HepG2 (cell line): ENCODE results near the gene HDAC10. TPM values are rescaled to one million over a fixed set of nuclear protein-coding genes. Genes with fewer than 3 reads are reported as not detected.
A peak's percentile ranks its signal among the peaks of the same experiment; 100 is the strongest.

Source experiments
- ATAC-seq: fragments of 200-7000 bp; cut with Tn5 transposase; 3 replicates; pipeline ENCODE4 v1.9.1; 2020; ENCODE audit warnings: mild to moderate bottlenecking, moderate library complexity
- BruUV-seq: library from RNA; stranded (reverse); fragments of 400-500 nt; replicated peaks from 2 replicates; lab custom pipeline; 2021; lab: Mats Ljungman, UMichigan
- CTCF ChIA-PET: fragments of 300-600 bp; formaldehyde crosslinking; extraction: SDS; loops from one replicate; lab custom pipeline; 2021; ENCODE audit warnings: low total read pairs, inconsistent platforms, low intra/inter-chr PET ratio; lab: Yijun Ruan, JAX
- POLR2A ChIA-PET: fragments of 350-600 bp; sonication (Branson Sonifier 250); formaldehyde crosslinking; loops from one replicate; lab custom pipeline; 2020; ENCODE audit warnings: antibody characterized with exemption, inconsistent platforms; lab: Yijun Ruan, JAX
- DNase-seq: peaks from one replicate; pipeline ENCODE4 v3.0.0-alpha.2; 2015; ENCODE audit warnings: low spot score
- FAIRE-seq: peaks from 3 replicates; lab custom pipeline; 2011; peaks lifted over from hg19 to GRCh38; lab: Jason Lieb, UNC
- H2AFZ ChIP-seq: one replicate; pipeline ENCODE4 v1.6.1; 2011; ENCODE audit warnings: low read length, inconsistent platforms
- H3K27ac ChIP-seq: fragments of 300-600 bp; 3 replicates; pipeline ENCODE4 v1.8.0; 2011; ENCODE audit warnings: mixed run types, mild to moderate bottlenecking, mixed read lengths, low read length, inconsistent platforms; ENCODE audit not compliant: insufficient read depth; ENCODE audit errors: extremely low read length
- H3K27me3 ChIP-seq, 2 experiments: fragments of 200-600 bp in 1 of 2; 2 replicates in 1 of 2; 3 replicates in 1 of 2; pipeline versions ENCODE4 v1.6.0 to v1.8.0; 2011; ENCODE audit warnings: low read length in 2 of 2, mild to moderate bottlenecking in 2 of 2, moderate library complexity in 2 of 2, inconsistent platforms in 1 of 2; ENCODE audit not compliant: insufficient read depth in 2 of 2, control insufficient read depth in 1 of 2
- H3K36me3 ChIP-seq, 2 experiments: fragments of 200-600 bp in 1 of 2; replicated peaks in 1 of 2; 2 replicates in 1 of 2; 3 replicates in 1 of 2; pipeline versions ENCODE4 v1.5.1 to v1.8.0; 2011; ENCODE audit warnings: low read length in 2 of 2, inconsistent platforms in 1 of 2; ENCODE audit not compliant: insufficient read depth in 2 of 2, control insufficient read depth in 1 of 2
- H3K4me1 ChIP-seq: 2 replicates; pipeline ENCODE4 v1.5.1; 2012; ENCODE audit warnings: low read length, inconsistent platforms; ENCODE audit not compliant: insufficient read depth
- H3K4me2 ChIP-seq: 2 replicates; pipeline ENCODE4 v1.6.0; 2011; ENCODE audit warnings: low read depth, low read length, inconsistent platforms
- H3K4me3 ChIP-seq, 3 experiments: fragments of 200-600 bp in 1 of 3; sonication (generic), shearing (Covaris generic) in 1 of 3; replicated peaks in 1 of 3; 2 replicates each; pipeline ENCODE4 v1.5.1; 2011 to 2016; ENCODE audit warnings: low read length in 3 of 3, inconsistent platforms in 2 of 3, low read depth in 2 of 3, mild to moderate bottlenecking in 2 of 3, control low read depth in 1 of 3, mixed read lengths in 1 of 3; ENCODE audit not compliant: insufficient read depth in 1 of 3
- H3K79me2 ChIP-seq: one replicate; pipeline ENCODE4 v1.6.1; 2011; ENCODE audit warnings: low read length, inconsistent platforms; ENCODE audit not compliant: insufficient read depth
- H3K9ac ChIP-seq: 2 replicates; pipeline ENCODE4 v1.6.0; 2011; ENCODE audit warnings: mild to moderate bottlenecking, low read depth, low read length, inconsistent platforms; ENCODE audit not compliant: insufficient read depth
- H3K9me3 ChIP-seq: 2 replicates; pipeline ENCODE4 v1.5.1; 2012; ENCODE audit warnings: mild to moderate bottlenecking, low read length
- H4K20me1 ChIP-seq: 2 replicates; pipeline ENCODE4 v1.6.0; 2011; ENCODE audit warnings: inconsistent platforms, mild to moderate bottlenecking, low read length, moderate library complexity; ENCODE audit not compliant: insufficient read depth
- CREM ChIP-seq, 2 experiments: sonication (generic) in 1 of 2; formaldehyde crosslinking in 1 of 2; IDR thresholded peaks; 2 replicates each; pipeline versions ENCODE4 v1.4.0 to v1.6.1; 2016 to 2020; ENCODE audit warnings: antibody characterized with exemption in 1 of 2, mild to moderate bottlenecking in 1 of 2, missing genetic modification reagents in 1 of 2
- ELF1 ChIP-seq: sonication (generic); formaldehyde crosslinking; IDR thresholded peaks from 2 replicates; pipeline ENCODE4 v1.4.0; 2020; ENCODE audit warnings: missing genetic modification reagents
- GABPA ChIP-seq, 2 experiments: IDR thresholded peaks; 2 replicates each; pipeline ENCODE4 v1.6.1; 2011 to 2016; ENCODE audit warnings: low read depth in 2 of 2, low read length in 1 of 2, missing biosample characterization in 1 of 2, missing genetic modification characterization in 1 of 2
- ZC3H4 ChIP-seq: sonication (generic); formaldehyde crosslinking; IDR thresholded peaks from 2 replicates; pipeline ENCODE4 v1.4.0; 2020; ENCODE audit warnings: missing genetic modification reagents, borderline replicate concordance
- ZNF550 ChIP-seq: sonication (generic); formaldehyde crosslinking; IDR thresholded peaks from 2 replicates; pipeline ENCODE4 v1.4.0; 2020; ENCODE audit warnings: mild to moderate bottlenecking, missing genetic modification reagents, borderline replicate concordance
- WGBS: methylation state at CpG from one replicate; pipeline ENCODE4 v1.1.6; 2017; ENCODE audit warnings: low lambda C conversion rate; 5-methylcytosine and 5-hydroxymethylcytosine counted together
- in situ Hi-C: cut with HindIII; loops from 2 replicates; pipeline ENCODE4 v1.10.0; 2017; ENCODE audit warnings: low pct_unique_long_range_greater_than_20kb; ENCODE audit not compliant: extremely low pct_ligation_motif_present
- intact Hi-C: fragments of 100-400 bp; cut with micrococcal nuclease; formaldehyde crosslinking; loops from one replicate; pipeline ENCODE4 v1.10.0; 2022; ENCODE audit not compliant: unreplicated experiment
- polyA plus RNA-seq, 8 experiments: library from polyadenylated mRNA; depleted of rRNA in 3 of 8; stranded (reverse) in 7 of 8; unstranded in 1 of 8; fragments of >200 nt; fragmentation: Illumina TruSeq in 4 of 8; extraction: Trizol in 4 of 8; gene quantifications; 2 replicates each; pipeline versions ENCODE4 v1.2.1 to v1.2.3, GENCODE V29; 2011 to 2016; ENCODE audit warnings: low read depth in 4 of 8, missing spikeins in 1 of 8, mixed read lengths in 1 of 8; ENCODE audit not compliant: insufficient read depth in 1 of 8
- total RNA-seq, 5 experiments: library from RNA; depleted of rRNA; stranded (reverse); fragments of >200 nt; fragmentation: Illumina TruSeq; extraction: Trizol; gene quantifications; 2 replicates each; pipeline ENCODE4 v1.2.3, GENCODE V29; 2016; ENCODE audit warnings: low read depth in 1 of 5
- TF ChIP-seq, protein P1 (sequence below): sonication (generic); formaldehyde crosslinking; conservative IDR thresholded peaks from 2 replicates; pipeline ENCODE4 v1.8.1; 2023; ENCODE audit warnings: missing genetic modification reagents

Gene HDAC10
- total and polyA plus RNA-seq, 2 of the 13 experiments (the other 11 are each of a cell fraction or from before 2014, with no cell fraction given) = 13.9 to 14.9 TPM

DNA sequence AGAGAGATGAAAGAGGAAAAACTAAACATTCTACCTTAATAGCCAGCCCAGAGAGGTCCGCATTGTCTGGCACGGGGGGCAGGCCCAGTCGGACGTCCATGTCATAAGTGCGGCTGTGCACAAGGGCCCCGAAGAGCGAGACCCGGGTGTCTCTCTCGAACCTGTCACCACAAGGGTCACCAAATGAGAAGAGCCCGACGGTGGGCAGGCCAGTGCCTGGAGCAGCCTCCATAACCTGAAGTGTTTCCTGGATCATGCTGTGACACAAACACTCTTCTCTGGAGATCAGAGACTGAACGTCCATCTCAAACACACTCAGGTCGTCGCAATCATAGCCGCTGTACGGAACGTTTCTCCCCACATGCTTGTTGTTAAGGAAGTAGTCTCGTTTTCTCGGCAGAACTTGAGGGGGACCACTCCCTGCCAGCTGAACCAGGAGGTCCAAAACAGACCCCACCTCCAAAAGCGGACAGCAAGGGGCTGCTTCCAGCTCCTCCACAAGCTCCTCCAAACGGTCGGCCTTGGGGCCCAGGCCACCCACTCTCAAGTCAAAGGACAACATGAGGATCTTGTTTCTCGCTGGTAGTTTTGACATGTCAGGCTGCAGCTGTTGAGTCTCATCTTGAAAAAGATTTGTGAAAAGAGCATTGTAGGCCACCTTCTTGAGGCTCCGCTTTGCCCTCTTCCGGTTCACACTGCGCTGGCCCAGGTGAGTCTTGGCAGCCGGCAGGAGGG, 7.2 kb downstream of the HDAC10 start (continued):
- TF ChIP-seq GABPA (IDR thresholded peaks at IDR 0.05; ENCODE audit: low read depth, low read length) (peak; percentile 42), GABPA (CRISPR knock-in tag; IDR thresholded peaks at IDR 0.05; ENCODE audit: low read depth) (no peak), ELF1 (CRISPR knock-in tag) (0 out of 2 replicates have a peak, but pooled peaks have one; percentile 33)

DNA sequence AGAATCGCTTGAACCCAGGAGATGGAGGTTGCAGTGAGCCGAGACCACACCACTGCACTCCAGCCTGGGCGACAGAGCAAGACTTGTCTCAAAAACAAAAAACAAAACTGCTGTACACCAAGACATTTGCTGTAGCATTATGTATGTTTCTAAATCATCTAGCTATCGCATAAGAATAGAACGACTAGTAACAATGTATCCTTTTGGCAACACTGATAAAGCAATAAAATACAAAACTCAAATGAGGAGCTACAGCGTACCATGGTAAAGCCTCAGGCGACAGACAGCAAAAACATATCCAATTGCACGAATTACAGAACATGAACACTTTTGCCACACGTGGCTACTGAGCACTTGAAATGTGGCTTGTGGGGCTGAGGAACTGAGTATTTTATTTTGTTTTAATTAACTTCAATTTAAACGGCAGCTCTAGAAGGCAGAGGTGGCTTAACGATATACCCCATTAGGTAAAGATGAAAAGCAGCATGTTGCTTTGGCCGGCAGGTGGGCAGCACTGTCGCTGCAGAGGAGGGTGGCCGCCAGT, 8.6 kb downstream of the HDAC10 start:
- no peak overlapping the region for H3K27ac ChIP-seq
- POLR2A ChIA-PET = interaction anchor here (0.7 to 1.4 kb wide), 4 partner anchors 9 to 283 kb away, joined by 3 to 5 read pairs (median 3); partner anchors contain the start of genes HDAC10 and SCO2
- ATAC-seq (no peak), DNase-seq (no peak)
- H3K9ac ChIP-seq = peak overlapping the region; percentile 54
- H3K27me3 ChIP-seq = no peaks in the 10 kb centered on the region; a peak in 1 of 5 replicates
- peaks cover 12% of the 10 kb centered on the region for H4K20me1 ChIP-seq
- in situ Hi-C loops (no loop called here), intact Hi-C loops (loop anchor here (5.0 kb wide), 1 partner anchor 255 kb away; no protein-coding TSS in a partner anchor)
- H2AFZ ChIP-seq = no peak overlapping the region
- CTCF ChIA-PET = interaction anchor here (2.2 kb wide), 1 partner anchor 100 kb away, joined by 7 read pairs; no protein-coding TSS in a partner anchor
- peaks cover 49% of the 10 kb centered on the region for H3K79me2 ChIP-seq
- H3K4me1 ChIP-seq = peaks cover 30% of the 10 kb centered on the region
- no TSS peak for BruUV-seq
- peaks cover 8 to 19% of the 10 kb centered on the region in 2 experiments; a peak in 4 of 5 replicates for H3K36me3 ChIP-seq
- H3K4me3 ChIP-seq = peak overlapping the region; percentile 77 to 98 (median 89)
- 28% methylated on average over 13 of the region's 14 CpGs for WGBS
- TF ChIP-seq CREM (IDR thresholded peaks at IDR 0.05) (no peak), CREM (CRISPR knock-in tag; IDR thresholded peaks at IDR 0.05) (no peak), ZC3H4 (no peak), ZNF550 (no peak)
- TF ChIP-seq, protein P1, sequence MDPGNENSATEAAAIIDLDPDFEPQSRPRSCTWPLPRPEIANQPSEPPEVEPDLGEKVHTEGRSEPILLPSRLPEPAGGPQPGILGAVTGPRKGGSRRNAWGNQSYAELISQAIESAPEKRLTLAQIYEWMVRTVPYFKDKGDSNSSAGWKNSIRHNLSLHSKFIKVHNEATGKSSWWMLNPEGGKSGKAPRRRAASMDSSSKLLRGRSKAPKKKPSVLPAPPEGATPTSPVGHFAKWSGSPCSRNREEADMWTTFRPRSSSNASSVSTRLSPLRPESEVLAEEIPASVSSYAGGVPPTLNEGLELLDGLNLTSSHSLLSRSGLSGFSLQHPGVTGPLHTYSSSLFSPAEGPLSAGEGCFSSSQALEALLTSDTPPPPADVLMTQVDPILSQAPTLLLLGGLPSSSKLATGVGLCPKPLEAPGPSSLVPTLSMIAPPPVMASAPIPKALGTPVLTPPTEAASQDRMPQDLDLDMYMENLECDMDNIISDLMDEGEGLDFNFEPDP (CRISPR knock-in tag) = no peak
- TF ChIP-seq, all 625 proteins: peak for 0
- FAIRE-seq = no peak
- H3K9me3 ChIP-seq = no peaks in the 10 kb centered on the region
- H3K4me2 ChIP-seq = peak overlapping the region; percentile 85
